NCI-H1048 (cell line): ENCODE measurements around the gene ABCC3.
"Not testable (repeated sequence)": the region's sequence is repeated elsewhere in the genome, so short reads cannot be mapped to it uniquely, and the experiment has no call there.

ENCODE experiments used
- DNase-seq: peaks from one replicate; lab custom pipeline; 2025; lab: John Stamatoyannopoulos, UW

ABCC3 gene

GRCh38 chr17:50707289-50708049, 72.8 kb downstream of the ABCC3 start, which contains the start of gene ANKRD40:
ANKRD40 (minus strand) TSS chr17:50707914; CDS start chr17:50707654, 260 bp downstream.
- DNase-seq: peak; percentile 70

GRCh38 chr17:50708050-50709000, 73.6 kb downstream of the ABCC3 start:
- DNase-seq: no peak

GRCh38 chr17:50709053-50709452, 74.4 kb downstream of the ABCC3 start:
- not testable (repeated sequence) for DNase-seq

GRCh38 chr17:50710025-50710424, 75.3 kb downstream of the ABCC3 start:
- DNase-seq: no peak

- DNase-seq: no peak
These were observed 76.0 kb downstream of the ABCC3 start for GRCh38 chr17:50710650-50711049.

GRCh38 chr17:50712641-50713040, 78.0 kb downstream of the ABCC3 start:
- no peak for DNase-seq

GRCh38 chr17:50715471-50715870, 80.8 kb downstream of the ABCC3 start:
- no peak for DNase-seq

- peak; percentile 88 for DNase-seq
These were observed 84.7 kb downstream of the ABCC3 start, which contains the start of gene LUC7L3 for GRCh38 chr17:50719144-50719923. LUC7L3 (plus strand) TSS chr17:50719603; CDS start chr17:50719733, 130 bp downstream.

- DNase-seq: no peak
These were observed 85.5 kb downstream of the ABCC3 start for GRCh38 chr17:50719924-50720794.

GRCh38 chr17:50721194-50722010, 86.7 kb downstream of the ABCC3 start:
- no peak for DNase-seq

GRCh38 chr17:50722746-50723145, 88.1 kb downstream of the ABCC3 start:
- DNase-seq: no peak

- DNase-seq: not testable (repeated sequence)
These were observed 89.9 kb downstream of the ABCC3 start for GRCh38 chr17:50724622-50725021.

- DNase-seq: no peak
These were observed 91.3 kb downstream of the ABCC3 start for GRCh38 chr17:50725769-50726655.

GRCh38 chr17:50728112-50728429, 93.4 kb downstream of the ABCC3 start:
- no peak for DNase-seq

GRCh38 chr17:50728881-50729765, 94.4 kb downstream of the ABCC3 start:
- no peak for DNase-seq

GRCh38 chr17:50731575-50732460, 97.1 kb downstream of the ABCC3 start:
- DNase-seq: no peak

GRCh38 chr17:50735287-50735686, 100.6 kb downstream of the ABCC3 start:
- DNase-seq: no peak
